MM.1S (cell line): ENCODE measurements around the gene SNRNP40.

Experiments
- CTCF ChIP-seq: fragments of 300-600 bp; sonication (generic); IDR thresholded peaks from 2 replicates; pipeline ENCODE4 v1.5.1; 2016; ENCODE audit warnings: antibody characterized with exemption, low read length, mixed read lengths
- EZH2 ChIP-seq: fragments of 300-600 bp; sonication (generic); optimal IDR thresholded peaks from 2 replicates; pipeline ENCODE3; 2017; ENCODE audit warnings: low read depth, mild to moderate bottlenecking, antibody characterized with exemption, low read length, mixed read lengths

DNA sequence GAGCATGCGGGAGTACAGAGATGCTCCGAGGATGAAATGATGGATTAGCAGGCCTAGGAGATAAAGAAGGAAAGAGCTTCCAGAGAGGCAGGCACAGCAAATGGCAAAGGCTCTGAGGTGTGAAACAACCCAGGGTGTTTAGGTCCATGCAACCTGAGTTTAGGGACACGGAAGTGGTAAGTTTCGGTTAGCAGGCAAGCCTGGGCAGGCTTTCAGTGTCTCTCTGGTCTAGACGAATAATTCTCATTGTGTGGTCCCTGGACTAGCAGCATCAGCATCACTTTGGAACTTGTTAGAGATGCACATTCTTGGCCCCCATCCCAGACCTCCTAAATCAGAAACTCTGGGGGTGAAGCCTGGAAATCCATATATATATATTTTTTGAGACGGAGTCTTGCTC lies 75.5 kb downstream of the SNRNP40 start:
- TF ChIP-seq CTCF: no peak
- no peak for TF ChIP-seq EZH2
